Measurements from ENCODE around the gene RNF152. TPM values are rescaled to one million over a fixed set of nuclear protein-coding genes. Genes with fewer than 3 reads are reported as not detected.

Gene RNF152
- total RNA-seq, 1 experiment from 2014 or later, result 0.18 TPM

DNA sequence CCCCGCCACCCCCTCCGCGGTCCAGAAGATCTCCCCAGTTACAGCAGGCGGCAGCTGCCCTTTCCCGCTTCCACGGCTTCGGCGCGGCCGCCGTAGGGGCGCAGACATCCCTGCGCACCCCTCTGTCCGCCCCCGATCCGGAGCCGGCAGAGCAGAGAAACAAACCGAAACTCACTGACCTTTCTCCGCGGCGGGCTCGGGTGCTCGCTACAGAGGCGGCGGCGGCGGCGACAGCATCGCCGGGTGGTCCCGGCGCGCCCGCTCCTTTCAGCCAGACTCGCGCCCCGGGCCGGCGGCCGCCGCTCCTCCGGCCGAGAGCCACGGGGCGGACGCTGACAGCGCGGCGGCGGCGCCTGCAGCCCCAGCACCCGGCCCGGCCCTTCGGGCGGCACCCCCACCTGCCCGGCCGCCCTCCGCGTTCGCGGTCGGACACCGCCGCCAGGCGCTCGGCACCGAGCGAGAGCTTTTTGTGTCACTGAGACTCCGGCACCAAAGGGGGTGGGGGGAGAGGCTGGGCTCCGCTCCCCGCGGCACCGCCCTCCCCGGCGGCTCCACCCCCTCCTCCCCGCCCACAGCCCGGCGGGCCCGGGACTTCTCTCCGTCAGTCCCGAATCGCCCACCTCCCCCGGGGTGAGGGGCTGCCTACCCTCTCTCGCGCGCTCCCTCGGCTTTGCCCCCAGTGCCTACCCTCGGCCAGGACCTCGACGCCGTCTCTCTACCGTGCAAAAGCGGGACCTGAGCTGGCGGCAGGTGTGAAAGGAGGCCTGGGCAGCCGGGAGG lies 1.4 kb upstream of the RNF152 start:
- DNase-seq (ENCODE audit: low read depth, low spot score), result no peak
- peak; percentile 90 for ATAC-seq
- Histone ChIP-seq H3K36me3 (ENCODE audit: control insufficient read depth, insufficient read depth, low read length) (no peaks in the 10 kb centered on the region), H3K4me3 (ENCODE audit: low read depth in 2 of 2, low read length in 2 of 2) (peak overlapping the region; percentile 42 to 45), H3K27me3 (ENCODE audit: control insufficient read depth, insufficient read depth, low read length) (no peaks in the 10 kb centered on the region; the same call in 1 of the 2 replicates), H3K27ac (ENCODE audit: low read length) (no peak overlapping the region), H3K4me1 (ENCODE audit: control insufficient read depth, insufficient read depth, low read length) (no peaks in the 10 kb centered on the region), H3K9me3 (ENCODE audit: control insufficient read depth, insufficient read depth, low read depth, low read length) (no peaks in the 10 kb centered on the region)
- intact Hi-C loops (cut with micrococcal nuclease; ENCODE audit: unreplicated experiment) (no loop called here), in situ Hi-C loops (cut with HindIII; ENCODE audit: low pct_unique_long_range_greater_than_20kb, low sequenced_read_pairs) (no loop called here)
- ChIA-PET CTCF (no interaction called here), POLR2A (no interaction called here)
- TF ChIP-seq POLR2AphosphoS5 (IDR thresholded peaks at IDR 0.05; ENCODE audit: low read depth, low read length) (no peak), SIN3A (IDR thresholded peaks at IDR 0.05; ENCODE audit: borderline replicate concordance, insufficient read depth, low read depth, low read length) (no peak), TCF7L2 (IDR thresholded peaks at IDR 0.05; ENCODE audit: low read depth, low read length) (no peak)
- TF ChIP-seq, protein P1, sequence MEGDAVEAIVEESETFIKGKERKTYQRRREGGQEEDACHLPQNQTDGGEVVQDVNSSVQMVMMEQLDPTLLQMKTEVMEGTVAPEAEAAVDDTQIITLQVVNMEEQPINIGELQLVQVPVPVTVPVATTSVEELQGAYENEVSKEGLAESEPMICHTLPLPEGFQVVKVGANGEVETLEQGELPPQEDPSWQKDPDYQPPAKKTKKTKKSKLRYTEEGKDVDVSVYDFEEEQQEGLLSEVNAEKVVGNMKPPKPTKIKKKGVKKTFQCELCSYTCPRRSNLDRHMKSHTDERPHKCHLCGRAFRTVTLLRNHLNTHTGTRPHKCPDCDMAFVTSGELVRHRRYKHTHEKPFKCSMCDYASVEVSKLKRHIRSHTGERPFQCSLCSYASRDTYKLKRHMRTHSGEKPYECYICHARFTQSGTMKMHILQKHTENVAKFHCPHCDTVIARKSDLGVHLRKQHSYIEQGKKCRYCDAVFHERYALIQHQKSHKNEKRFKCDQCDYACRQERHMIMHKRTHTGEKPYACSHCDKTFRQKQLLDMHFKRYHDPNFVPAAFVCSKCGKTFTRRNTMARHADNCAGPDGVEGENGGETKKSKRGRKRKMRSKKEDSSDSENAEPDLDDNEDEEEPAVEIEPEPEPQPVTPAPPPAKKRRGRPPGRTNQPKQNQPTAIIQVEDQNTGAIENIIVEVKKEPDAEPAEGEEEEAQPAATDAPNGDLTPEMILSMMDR (IDR thresholded peaks at IDR 0.05), result no peak; the same call in 1 of the 2 replicates
- TF ChIP-seq, protein P2, sequence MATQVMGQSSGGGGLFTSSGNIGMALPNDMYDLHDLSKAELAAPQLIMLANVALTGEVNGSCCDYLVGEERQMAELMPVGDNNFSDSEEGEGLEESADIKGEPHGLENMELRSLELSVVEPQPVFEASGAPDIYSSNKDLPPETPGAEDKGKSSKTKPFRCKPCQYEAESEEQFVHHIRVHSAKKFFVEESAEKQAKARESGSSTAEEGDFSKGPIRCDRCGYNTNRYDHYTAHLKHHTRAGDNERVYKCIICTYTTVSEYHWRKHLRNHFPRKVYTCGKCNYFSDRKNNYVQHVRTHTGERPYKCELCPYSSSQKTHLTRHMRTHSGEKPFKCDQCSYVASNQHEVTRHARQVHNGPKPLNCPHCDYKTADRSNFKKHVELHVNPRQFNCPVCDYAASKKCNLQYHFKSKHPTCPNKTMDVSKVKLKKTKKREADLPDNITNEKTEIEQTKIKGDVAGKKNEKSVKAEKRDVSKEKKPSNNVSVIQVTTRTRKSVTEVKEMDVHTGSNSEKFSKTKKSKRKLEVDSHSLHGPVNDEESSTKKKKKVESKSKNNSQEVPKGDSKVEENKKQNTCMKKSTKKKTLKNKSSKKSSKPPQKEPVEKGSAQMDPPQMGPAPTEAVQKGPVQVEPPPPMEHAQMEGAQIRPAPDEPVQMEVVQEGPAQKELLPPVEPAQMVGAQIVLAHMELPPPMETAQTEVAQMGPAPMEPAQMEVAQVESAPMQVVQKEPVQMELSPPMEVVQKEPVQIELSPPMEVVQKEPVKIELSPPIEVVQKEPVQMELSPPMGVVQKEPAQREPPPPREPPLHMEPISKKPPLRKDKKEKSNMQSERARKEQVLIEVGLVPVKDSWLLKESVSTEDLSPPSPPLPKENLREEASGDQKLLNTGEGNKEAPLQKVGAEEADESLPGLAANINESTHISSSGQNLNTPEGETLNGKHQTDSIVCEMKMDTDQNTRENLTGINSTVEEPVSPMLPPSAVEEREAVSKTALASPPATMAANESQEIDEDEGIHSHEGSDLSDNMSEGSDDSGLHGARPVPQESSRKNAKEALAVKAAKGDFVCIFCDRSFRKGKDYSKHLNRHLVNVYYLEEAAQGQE (IDR thresholded peaks at IDR 0.05; ENCODE audit: insufficient read depth in 1 of 2, low read depth in 2 of 2, low read length in 1 of 2), result no peak
- no TSS peak for BruUV-seq (replicated peaks)

DNA sequence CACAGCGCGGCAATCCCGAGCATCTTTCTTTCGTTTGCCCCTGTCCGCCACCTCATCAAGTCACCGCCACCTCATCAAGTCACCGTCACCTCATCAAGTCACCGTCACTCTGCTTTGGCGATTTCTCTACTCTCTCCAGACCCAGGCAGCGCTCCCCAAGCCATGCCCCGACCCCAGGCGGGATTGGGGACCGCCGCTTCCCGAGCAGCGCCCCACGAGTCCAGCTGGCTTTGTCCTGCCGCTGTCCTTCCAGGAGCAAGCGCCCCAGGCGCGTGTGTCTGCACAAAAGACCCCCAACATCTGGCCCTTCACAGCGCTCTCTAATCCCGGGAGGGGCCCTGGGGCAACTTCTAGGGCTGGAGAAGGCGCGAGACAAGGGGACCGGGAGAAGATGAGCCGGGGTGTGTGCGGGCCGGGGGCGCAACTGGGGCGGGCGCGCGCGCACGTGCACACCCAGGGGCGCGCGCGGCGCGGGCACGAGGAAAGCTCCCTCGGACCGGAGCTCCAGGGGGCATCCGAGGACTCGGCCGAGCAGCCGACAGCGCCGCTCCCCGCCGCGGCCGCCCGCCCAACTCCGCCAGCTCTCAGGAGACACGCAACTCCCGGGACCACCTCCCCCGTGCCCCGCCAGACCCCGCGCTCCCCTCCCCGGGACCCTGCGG lies 633 bp upstream of the RNF152 start:
- TF ChIP-seq, protein P1 (IDR thresholded peaks at IDR 0.05), result peak; percentile 5; the same call in 1 of the 2 replicates
- no peak for TF ChIP-seq TCF7L2 (IDR thresholded peaks at IDR 0.05; ENCODE audit: low read depth, low read length)
- in situ Hi-C loops (cut with HindIII; ENCODE audit: low pct_unique_long_range_greater_than_20kb, low sequenced_read_pairs), result no loop called here
- H3K9me3 ChIP-seq (ENCODE audit: control insufficient read depth, insufficient read depth, low read depth, low read length), result no peaks in the 10 kb centered on the region
- peak overlapping the region; percentile 42 to 45 for H3K4me3 ChIP-seq (ENCODE audit: low read depth in 2 of 2, low read length in 2 of 2)
- no peaks in the 10 kb centered on the region; the same call in 1 of the 2 replicates for H3K27me3 ChIP-seq (ENCODE audit: control insufficient read depth, insufficient read depth, low read length)
- no peak overlapping the region for H3K27ac ChIP-seq (ENCODE audit: low read length)
- intact Hi-C loops (cut with micrococcal nuclease; ENCODE audit: unreplicated experiment), result no loop called here
- peak; percentile 69 for ATAC-seq
- ChIA-PET POLR2A (no interaction called here), CTCF (no interaction called here)
- no TSS peak for BruUV-seq (replicated peaks)
- no peaks in the 10 kb centered on the region for H3K36me3 ChIP-seq (ENCODE audit: control insufficient read depth, insufficient read depth, low read length)
- no peaks in the 10 kb centered on the region for H3K4me1 ChIP-seq (ENCODE audit: control insufficient read depth, insufficient read depth, low read length)
- no peak for DNase-seq (ENCODE audit: low read depth, low spot score)

Measured in Panc1 (cell line).